Hematopoietic multipotent progenitor cell treated with erythropoietin and hydrocortisone succinate and interleukin-3 and kit ligand, for 8 days (in vitro differentiated cells): Measurements from ENCODE around the gene OR5AN1.
"Not testable (repeated sequence)": the region's sequence is repeated elsewhere in the genome, so short reads cannot be mapped to it uniquely, and the experiment has no call there.

ENCODE experiments used
- DNase-seq: peaks from one replicate; pipeline ENCODE4 v3.0.0-alpha.2; 2015

OR5AN1 gene

GRCh38 chr11:59358595-59358994, at the start of gene OR5AN1:
Gene OR5AN1, plus strand, starts transcription at chr11:59358895. Its CDS starts 5,564 bp downstream, at chr11:59364459.
- no peak for DNase-seq

GRCh38 chr11:59335001-59335400, 23.7 kb upstream of the OR5AN1 start:
- DNase-seq = no peak

- DNase-seq = no peak
Measured at GRCh38 chr11:59336176-59336575, 22.5 kb upstream of the OR5AN1 start.

GRCh38 chr11:59336931-59337330, 21.8 kb upstream of the OR5AN1 start:
- no peak for DNase-seq

GRCh38 chr11:59349657-59350056, 9.0 kb upstream of the OR5AN1 start:
- DNase-seq = not testable (repeated sequence)

- DNase-seq = no peak
Measured at GRCh38 chr11:59355226-59355625, 3.5 kb upstream of the OR5AN1 start.

- no peak for DNase-seq
Measured at GRCh38 chr11:59356561-59356960, 2.1 kb upstream of the OR5AN1 start.

GRCh38 chr11:59358020-59358419, 675 bp upstream of the OR5AN1 start:
- no peak for DNase-seq

- DNase-seq = no peak
Measured at GRCh38 chr11:59365232-59366018, 6.7 kb downstream of the OR5AN1 start.

GRCh38 chr11:59368238-59369022, 9.7 kb downstream of the OR5AN1 start:
- DNase-seq = no peak

- DNase-seq = not testable (repeated sequence)
Measured at GRCh38 chr11:59372324-59372723, 13.6 kb downstream of the OR5AN1 start.

GRCh38 chr11:59380263-59381059, 21.8 kb downstream of the OR5AN1 start:
- no peak for DNase-seq

GRCh38 chr11:59394186-59394585, 35.5 kb downstream of the OR5AN1 start:
- no peak for DNase-seq

GRCh38 chr11:59400461-59401261, 42.0 kb downstream of the OR5AN1 start:
- DNase-seq = no peak

GRCh38 chr11:59401262-59401552, 42.5 kb downstream of the OR5AN1 start:
- no peak for DNase-seq

- DNase-seq = no peak
Measured at GRCh38 chr11:59403546-59403945, 44.9 kb downstream of the OR5AN1 start.

- no peak for DNase-seq
Measured at GRCh38 chr11:59413646-59414045, 55.0 kb downstream of the OR5AN1 start.

- DNase-seq = no peak
Measured at GRCh38 chr11:59415111-59415510, 56.4 kb downstream of the OR5AN1 start.

- DNase-seq = no peak
Measured at GRCh38 chr11:59416613-59417012, 57.9 kb downstream of the OR5AN1 start.

- no peak for DNase-seq
Measured at GRCh38 chr11:59417023-59417422, 58.3 kb downstream of the OR5AN1 start.

- DNase-seq = no peak
Measured at GRCh38 chr11:59418156-59418555, 59.5 kb downstream of the OR5AN1 start.
